Gastrocnemius medialis (tissue), 4 donors: ENCODE data around the gene KCNK15. TPM values are rescaled to one million over a fixed set of nuclear protein-coding genes. Genes with fewer than 3 reads are reported as not detected.
"Not testable (repeated sequence)": the region's sequence is repeated elsewhere in the genome, so short reads cannot be mapped to it uniquely, and the experiment has no call there.

Experiments used
- ATAC-seq, 2 donors: fragments of 150-250 bp; one replicate each; pipeline ENCODE4 v1.9.1; 2016
- DNase-seq, 2 donors: peaks; one replicate each; pipeline ENCODE4 v3.0.0-alpha.2; 2019
- H3K27ac ChIP-seq, 4 donors: fragments of 200-600 bp; sonication (generic); 1 replicate in 1 of 4; 2 replicates in 3 of 4; pipeline ENCODE4 v1.5.1; 2016 to 2018; ENCODE audit warnings: mild to moderate bottlenecking in 2 of 4, moderate library complexity in 1 of 4
- H3K27me3 ChIP-seq, 3 donors: fragments of 200-600 bp; sonication (generic) in 2 of 3; 1 replicate in 1 of 3; 2 replicates in 2 of 3; pipeline versions ENCODE4 v1.5.1 to v1.6.0; 2016 to 2019; ENCODE audit warnings: mild to moderate bottlenecking in 1 of 3, moderate library complexity in 1 of 3
- H3K36me3 ChIP-seq, 2 donors: fragments of 200-600 bp; sonication (generic) in 1 of 2; one replicate each; pipeline ENCODE4 v1.5.1; 2017 to 2018
- H3K4me1 ChIP-seq, 2 donors: fragments of 200-600 bp; sonication (generic) in 1 of 2; one replicate each; pipeline ENCODE4 v1.5.1; 2016 to 2017; ENCODE audit warnings: mild to moderate bottlenecking in 2 of 2
- H3K4me3 ChIP-seq, 4 donors: fragments of 200-600 bp; sonication (generic) in 3 of 4; 1 replicate in 1 of 4; 2 replicates in 3 of 4; pipeline ENCODE4 v1.5.1; 2016 to 2019; ENCODE audit warnings: mild to moderate bottlenecking in 2 of 4
- H3K9me3 ChIP-seq, 3 donors: fragments of 200-600 bp; sonication (generic) in 2 of 3; 1 replicate in 1 of 3; 2 replicates in 2 of 3; pipeline ENCODE4 v1.5.1; 2016 to 2019
- POLR2A ChIP-seq, 2 donors: fragments of 450-650 bp; IDR thresholded peaks; one replicate each; pipeline ENCODE4 v1.6.1; 2017; ENCODE audit warnings: antibody characterized with exemption in 2 of 2, mild to moderate bottlenecking in 2 of 2, moderate library complexity in 2 of 2
- in situ Hi-C, 4 donors: fragments of 200-750 bp; cut with MboI; loops; one replicate each; pipeline versions ENCODE4 v1.15.0 to v1.8.0; 2017; ENCODE audit warnings: low sequenced_read_pairs in 4 of 4
- intact Hi-C: fragments of 100-400 bp; cut with DNase I; formaldehyde crosslinking; loops from one replicate; pipeline ENCODE4 v1.15.1; 2023; ENCODE audit warnings: low total_unique reads
- total RNA-seq, 4 donors: library from RNA; depleted of rRNA; stranded (reverse); fragments of >200 nt; gene quantifications; one replicate each; pipeline versions ENCODE4 v1.1.0 to v1.2.3, GENCODE V29; 2016
- TF ChIP-seq, protein P1 (sequence below), 5 experiments: fragments of 450-650 bp in 3 of 5; fragments of 200-600 bp in 2 of 5; sonication (generic) in 2 of 5; IDR thresholded peaks in 4 of 5; conservative IDR thresholded peaks in 1 of 5; 1 replicate in 4 of 5; 2 replicates in 1 of 5; pipeline ENCODE4 v1.5.1; 2016 to 2019; ENCODE audit warnings: antibody characterized with exemption in 5 of 5, mild to moderate bottlenecking in 3 of 5, moderate library complexity in 3 of 5

KCNK15 gene
- total RNA-seq, 4 donors from 2014 or later = 0.20 TPM; not detected in 3

DNA sequence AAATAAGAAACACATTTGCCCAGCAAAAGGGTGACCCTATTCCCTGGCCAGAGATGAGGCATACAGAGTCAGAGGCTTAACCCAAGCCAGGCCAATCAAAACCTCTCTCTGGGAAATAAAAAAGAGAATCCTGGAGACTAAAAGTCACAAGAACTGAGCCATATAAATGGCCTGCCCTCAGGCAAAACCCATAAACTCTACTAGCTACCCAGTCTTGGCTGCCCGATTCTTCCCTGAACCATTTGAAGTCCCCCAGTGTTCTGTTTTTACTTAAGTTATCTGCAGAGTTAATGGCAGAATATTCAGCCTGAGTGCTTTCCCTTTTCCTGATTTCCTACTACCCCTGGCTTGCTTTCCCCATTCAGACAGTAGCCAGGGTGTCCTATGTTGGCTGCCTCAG, 13.9 kb downstream of the KCNK15 start:
- no peak overlapping the region for H3K4me3 ChIP-seq
- TF ChIP-seq POLR2A (IDR thresholded peaks at IDR 0.05) = no peak
- TF ChIP-seq, protein P1, sequence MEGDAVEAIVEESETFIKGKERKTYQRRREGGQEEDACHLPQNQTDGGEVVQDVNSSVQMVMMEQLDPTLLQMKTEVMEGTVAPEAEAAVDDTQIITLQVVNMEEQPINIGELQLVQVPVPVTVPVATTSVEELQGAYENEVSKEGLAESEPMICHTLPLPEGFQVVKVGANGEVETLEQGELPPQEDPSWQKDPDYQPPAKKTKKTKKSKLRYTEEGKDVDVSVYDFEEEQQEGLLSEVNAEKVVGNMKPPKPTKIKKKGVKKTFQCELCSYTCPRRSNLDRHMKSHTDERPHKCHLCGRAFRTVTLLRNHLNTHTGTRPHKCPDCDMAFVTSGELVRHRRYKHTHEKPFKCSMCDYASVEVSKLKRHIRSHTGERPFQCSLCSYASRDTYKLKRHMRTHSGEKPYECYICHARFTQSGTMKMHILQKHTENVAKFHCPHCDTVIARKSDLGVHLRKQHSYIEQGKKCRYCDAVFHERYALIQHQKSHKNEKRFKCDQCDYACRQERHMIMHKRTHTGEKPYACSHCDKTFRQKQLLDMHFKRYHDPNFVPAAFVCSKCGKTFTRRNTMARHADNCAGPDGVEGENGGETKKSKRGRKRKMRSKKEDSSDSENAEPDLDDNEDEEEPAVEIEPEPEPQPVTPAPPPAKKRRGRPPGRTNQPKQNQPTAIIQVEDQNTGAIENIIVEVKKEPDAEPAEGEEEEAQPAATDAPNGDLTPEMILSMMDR (IDR thresholded peaks at IDR 0.05 in 4 of 5, conservative IDR thresholded peaks at IDR 0.05 in 1 of 5) = no peak
- no peaks in the 10 kb centered on the region for H3K9me3 ChIP-seq
- no peak for ATAC-seq
- H3K36me3 ChIP-seq = no peaks in the 10 kb centered on the region
- intact Hi-C loops = no loop called here
- H3K27me3 ChIP-seq = no peaks in the 10 kb centered on the region
- in situ Hi-C loops = no loop called here
- DNase-seq = no peak
- H3K27ac ChIP-seq = no peak overlapping the region
- H3K4me1 ChIP-seq = no peaks in the 10 kb centered on the region

DNA sequence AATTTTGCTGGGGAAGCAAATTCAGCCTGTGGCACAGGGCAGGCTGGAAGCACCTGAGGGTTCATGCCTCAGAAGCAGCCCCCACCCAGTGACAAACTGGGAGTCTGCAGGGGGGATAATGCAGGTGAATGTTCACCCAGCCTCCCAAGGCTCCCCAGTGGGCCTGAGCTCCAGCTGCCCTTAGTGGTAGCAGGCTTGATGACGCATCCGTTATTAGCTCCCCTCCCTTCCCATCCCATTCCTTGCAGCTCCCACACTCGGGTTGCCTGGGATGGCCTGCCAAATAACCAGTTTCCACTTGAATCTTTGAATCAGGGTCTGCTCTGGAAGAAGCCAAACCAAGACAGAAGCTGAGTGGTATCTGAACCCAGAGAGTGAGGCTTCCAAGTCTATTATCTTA, 15.8 kb downstream of the KCNK15 start:
- no peak overlapping the region for H3K4me3 ChIP-seq
- H3K27ac ChIP-seq = peak overlapping the region; percentile 28 to 72 (median 55)
- H3K36me3 ChIP-seq = no peaks in the 10 kb centered on the region
- no peaks in the 10 kb centered on the region for H3K27me3 ChIP-seq
- no peaks in the 10 kb centered on the region for H3K9me3 ChIP-seq
- DNase-seq (no peak), ATAC-seq (no peak)
- TF ChIP-seq POLR2A (IDR thresholded peaks at IDR 0.05) = no peak
- TF ChIP-seq, protein P1 (IDR thresholded peaks at IDR 0.05 in 4 of 5, conservative IDR thresholded peaks at IDR 0.05 in 1 of 5) = no peak
- intact Hi-C loops = no loop called here
- H3K4me1 ChIP-seq = no peaks in the 10 kb centered on the region
- in situ Hi-C loops = no loop called here

DNA sequence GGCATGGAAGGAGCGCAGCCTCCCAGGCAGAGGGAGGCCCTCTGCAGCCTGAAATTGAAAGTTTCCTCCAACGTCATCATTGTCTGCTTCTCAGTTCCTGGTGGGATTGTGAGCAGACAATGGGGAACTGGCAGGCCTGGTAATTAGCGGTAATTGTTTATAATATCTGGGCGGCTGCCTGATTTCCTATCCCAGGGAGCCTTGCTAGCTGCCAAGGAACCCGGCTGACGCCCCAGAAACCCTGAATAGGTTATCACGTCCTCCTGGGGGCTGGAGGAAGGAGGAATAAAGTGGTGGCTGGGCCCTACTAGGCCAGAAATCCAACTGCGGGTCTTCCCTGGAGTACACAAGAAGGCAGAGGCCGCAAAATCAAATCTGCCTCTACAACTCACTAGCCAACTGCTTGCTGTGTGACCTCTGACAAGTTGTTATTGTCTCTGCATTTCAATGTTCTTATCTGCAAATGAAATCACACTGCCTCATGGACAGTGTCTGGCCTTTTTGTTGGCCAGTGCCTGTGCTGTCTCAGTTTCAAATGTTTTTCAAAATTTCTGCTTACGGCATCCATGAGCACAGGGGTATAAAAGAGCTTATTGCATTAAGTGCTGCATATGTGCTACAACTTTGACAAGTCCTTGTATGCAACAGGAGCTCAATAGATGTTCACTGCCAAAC, 16.9 kb downstream of the KCNK15 start:
- DNase-seq (no peak), ATAC-seq (peak; percentile 53)
- Histone ChIP-seq H3K36me3 (no peaks in the 10 kb centered on the region), H3K9me3 (no peaks in the 10 kb centered on the region), H3K27ac (peak overlapping the region; percentile 57 to 72 (median 68)), H3K4me3 (no peak overlapping the region), H3K4me1 (no peaks in the 10 kb centered on the region), H3K27me3 (no peaks in the 10 kb centered on the region)
- TF ChIP-seq, protein P1 (IDR thresholded peaks at IDR 0.05 in 4 of 5, conservative IDR thresholded peaks at IDR 0.05 in 1 of 5) = no peak
- no peak for TF ChIP-seq POLR2A (IDR thresholded peaks at IDR 0.05)
- intact Hi-C loops = no loop called here
- in situ Hi-C loops = no loop called here

DNA sequence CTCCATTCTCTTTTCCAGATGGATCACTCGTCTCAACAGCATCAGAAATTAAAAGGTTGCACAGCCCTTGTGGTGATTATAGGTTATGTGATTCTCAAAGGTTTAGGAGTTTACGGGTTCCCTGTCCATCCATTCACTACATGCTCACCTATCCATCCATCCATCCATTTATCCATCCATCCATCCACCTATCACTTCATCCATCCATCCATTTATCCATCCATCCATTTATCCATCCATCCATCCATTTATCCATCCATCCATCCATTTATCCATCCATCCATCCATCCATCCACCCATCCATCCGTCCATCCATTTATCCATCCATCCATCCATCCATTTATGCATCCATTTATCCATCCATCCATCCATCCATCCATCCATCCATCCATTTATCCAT, 18.1 kb downstream of the KCNK15 start:
- ATAC-seq, H3K4me3 ChIP-seq, H3K36me3 ChIP-seq, H3K9me3 ChIP-seq, H3K4me1 ChIP-seq, DNase-seq, H3K27me3 ChIP-seq, in situ Hi-C loops, intact Hi-C loops: not testable (repeated sequence)
- H3K27ac ChIP-seq = peak overlapping the region in 1 of 4 donors; percentile 60

DNA sequence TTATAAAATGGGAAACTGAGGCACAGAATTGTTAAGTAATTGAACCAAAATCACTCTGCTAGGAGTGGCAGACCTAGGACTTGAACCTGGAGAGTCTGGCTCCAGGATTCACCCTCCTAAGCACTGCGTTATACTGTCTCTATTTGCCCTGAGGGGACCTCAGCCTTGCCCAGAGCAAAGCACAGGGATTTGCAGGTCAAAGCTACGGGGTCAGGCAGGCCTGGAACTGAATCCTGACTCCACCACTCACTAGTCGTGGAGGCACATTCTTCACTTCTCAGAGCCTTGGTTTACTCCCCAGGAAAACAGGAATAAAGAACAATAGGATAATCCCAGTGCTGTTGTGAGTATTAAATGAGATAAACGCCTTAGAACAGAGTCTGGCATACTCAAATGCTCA, 19.4 kb downstream of the KCNK15 start:
- Histone ChIP-seq H3K27me3 (no peaks in the 10 kb centered on the region), H3K9me3 (no peaks in the 10 kb centered on the region), H3K27ac (no peak overlapping the region), H3K36me3 (no peaks in the 10 kb centered on the region), H3K4me1 (no peaks in the 10 kb centered on the region), H3K4me3 (no peak overlapping the region)
- in situ Hi-C loops (no loop called here), intact Hi-C loops (no loop called here)
- TF ChIP-seq, protein P1 (IDR thresholded peaks at IDR 0.05 in 4 of 5, conservative IDR thresholded peaks at IDR 0.05 in 1 of 5) = no peak
- TF ChIP-seq POLR2A (IDR thresholded peaks at IDR 0.05) = no peak
- DNase-seq (no peak), ATAC-seq (no peak)
